Stimulated activated CD8-positive, alpha-beta memory T cell treated with anti-CD3 and anti-CD28 coated beads, Interleukin-4, amount 100 ng/mL, for 4 hours (primary cell): ENCODE data around the gene ALDH3A1.

ENCODE experiments used
- DNase-seq, 2 donors: peaks; one replicate each; pipeline ENCODE4 v3.0.0-alpha.2; 2020; ENCODE audit warnings: low read depth in 2 of 2, low spot score in 1 of 2

The ALDH3A1 gene

GRCh38 chr17:19720631-19721426 lies 27.3 kb downstream of the ALDH3A1 start:
- DNase-seq: no peak

- DNase-seq: no peak
These were observed 28.0 kb downstream of the ALDH3A1 start for GRCh38 chr17:19720210-19720475.

GRCh38 chr17:19719355-19720209 lies 28.5 kb downstream of the ALDH3A1 start:
- DNase-seq: no peak

- no peak for DNase-seq
These were observed 29.3 kb downstream of the ALDH3A1 start for GRCh38 chr17:19718613-19719354.

GRCh38 chr17:19718041-19718612 lies 30.0 kb downstream of the ALDH3A1 start:
- no peak for DNase-seq

- no peak for DNase-seq
These were observed 30.6 kb downstream of the ALDH3A1 start for GRCh38 chr17:19717411-19717908.

- DNase-seq: no peak
These were observed 31.1 kb downstream of the ALDH3A1 start for GRCh38 chr17:19717031-19717360.

GRCh38 chr17:19716108-19717030 lies 31.7 kb downstream of the ALDH3A1 start, which contains the start of gene SLC47A2:
Gene SLC47A2, minus strand, starts transcription at chr17:19716584. Its CDS starts 29 bp downstream, at chr17:19716555.
- DNase-seq: no peak

- DNase-seq: no peak
These were observed 33.3 kb downstream of the ALDH3A1 start for GRCh38 chr17:19714542-19715411.

- no peak for DNase-seq
These were observed 34.2 kb downstream of the ALDH3A1 start for GRCh38 chr17:19713901-19714361.

- no peak for DNase-seq
These were observed 34.6 kb downstream of the ALDH3A1 start for GRCh38 chr17:19713462-19713861.

- DNase-seq: no peak
These were observed 35.6 kb downstream of the ALDH3A1 start for GRCh38 chr17:19712436-19713004.

- DNase-seq: no peak
These were observed 38.3 kb downstream of the ALDH3A1 start for GRCh38 chr17:19709841-19710240.

- no peak for DNase-seq
These were observed 39.5 kb downstream of the ALDH3A1 start for GRCh38 chr17:19708431-19709175.

GRCh38 chr17:19707728-19708221 lies 40.3 kb downstream of the ALDH3A1 start:
- DNase-seq: no peak

GRCh38 chr17:19706791-19707727 lies 41.0 kb downstream of the ALDH3A1 start:
- DNase-seq: no peak
